GM19193 (cell line): ENCODE data around the gene ANKRD11.

ENCODE experiments used
- POLR2A ChIP-seq: IDR thresholded peaks from 4 replicates; pipeline ENCODE4 v1.6.1; 2011; ENCODE audit not compliant: insufficient read depth, insufficient read length; ENCODE audit errors: extremely low read depth

Gene ANKRD11

DNA sequence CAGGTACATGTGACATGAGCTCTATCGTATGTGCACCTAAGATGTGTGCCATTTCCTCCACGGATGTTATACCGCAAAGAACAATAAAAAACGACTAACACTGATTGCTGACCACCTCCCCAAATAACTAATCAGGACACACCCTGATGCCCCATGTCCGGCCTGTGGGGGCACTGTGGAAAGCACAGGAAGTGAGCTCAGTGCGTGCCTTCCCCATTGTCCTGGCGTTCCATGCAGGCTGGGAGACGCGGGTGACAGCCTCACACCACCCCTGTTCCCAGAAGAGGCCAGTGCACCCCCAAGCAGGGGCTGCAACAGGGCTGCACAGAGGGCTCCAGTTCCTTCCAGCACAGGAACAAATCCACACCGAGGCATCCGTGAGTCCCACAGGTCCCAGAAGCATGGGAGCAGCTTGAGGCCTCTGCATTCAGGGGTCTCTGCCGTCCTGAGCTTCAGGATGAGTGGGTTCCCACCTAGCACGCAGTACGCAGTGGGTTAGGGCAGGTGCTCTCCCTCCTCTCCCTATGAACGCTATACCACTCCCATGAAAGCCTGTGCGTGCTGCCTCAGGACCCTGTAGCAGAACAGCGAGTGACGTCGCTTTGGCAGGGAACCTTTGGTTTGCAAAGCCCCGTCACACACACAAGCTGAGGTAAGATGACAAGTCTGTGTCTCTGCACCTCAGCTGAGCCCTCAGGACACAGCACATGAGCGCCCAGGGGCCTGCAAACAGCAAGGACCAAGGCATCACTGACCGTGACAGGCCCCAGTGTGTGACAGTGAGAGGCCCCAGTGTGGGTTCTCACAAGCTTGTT is 155.2 kb downstream of the ANKRD11 start:
- no peak for TF ChIP-seq POLR2A

DNA sequence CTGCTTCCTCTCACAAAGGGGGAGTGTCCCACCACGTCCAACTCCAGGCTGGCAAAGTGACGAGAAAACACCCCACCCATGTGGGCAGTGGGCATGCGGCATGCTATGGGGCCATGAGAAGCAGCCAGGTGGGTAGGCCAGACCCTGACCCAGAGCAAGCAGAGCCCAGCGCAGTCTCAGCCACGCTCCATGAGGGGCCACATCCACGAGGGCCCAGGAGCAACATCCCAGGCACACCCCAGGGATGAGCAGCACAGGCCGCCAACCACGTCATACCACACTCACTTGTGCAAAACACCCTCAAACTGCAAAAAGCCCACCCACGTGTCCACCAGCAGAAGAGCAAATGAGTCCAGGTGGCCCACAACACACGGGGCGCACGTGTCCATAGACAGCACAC is 155.9 kb downstream of the ANKRD11 start:
- no peak for TF ChIP-seq POLR2A

DNA sequence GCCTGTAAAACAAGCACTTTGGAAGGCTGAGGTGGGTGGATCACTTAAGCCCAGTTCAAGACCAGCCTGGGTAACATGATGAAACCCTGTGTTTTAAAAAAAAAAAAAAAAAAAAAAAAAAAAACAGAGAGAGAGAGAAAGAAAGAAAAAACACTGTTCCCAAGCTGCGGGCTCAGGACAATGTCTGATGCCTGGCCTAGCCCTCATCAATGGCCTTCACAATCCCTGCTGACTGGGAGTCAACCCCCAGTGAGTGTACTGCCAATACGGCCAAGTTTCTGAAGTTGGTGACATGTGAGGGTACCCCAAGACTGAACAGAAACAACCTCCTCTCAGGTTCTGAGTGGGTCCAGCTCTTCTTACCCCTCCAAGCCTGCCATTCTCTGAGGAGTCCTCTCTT is 156.3 kb downstream of the ANKRD11 start:
- TF ChIP-seq POLR2A: no peak

DNA sequence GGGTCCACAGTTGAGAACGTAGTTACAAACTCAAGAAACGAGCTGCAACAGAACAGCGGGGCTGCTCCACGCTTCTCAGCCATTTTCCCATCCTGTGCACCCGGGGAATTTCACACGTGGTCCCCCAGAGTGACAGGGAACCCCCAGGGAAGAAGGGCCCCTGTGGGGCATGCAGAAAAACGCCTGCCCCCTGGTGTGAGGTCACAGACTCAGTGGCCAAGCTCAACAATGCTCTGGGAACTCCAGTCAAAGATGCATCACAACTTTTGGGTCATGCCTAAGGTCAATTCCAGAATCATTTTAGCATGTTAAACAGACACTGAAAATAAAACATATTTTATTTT is 157.5 kb downstream of the ANKRD11 start:
- TF ChIP-seq POLR2A: no peak

DNA sequence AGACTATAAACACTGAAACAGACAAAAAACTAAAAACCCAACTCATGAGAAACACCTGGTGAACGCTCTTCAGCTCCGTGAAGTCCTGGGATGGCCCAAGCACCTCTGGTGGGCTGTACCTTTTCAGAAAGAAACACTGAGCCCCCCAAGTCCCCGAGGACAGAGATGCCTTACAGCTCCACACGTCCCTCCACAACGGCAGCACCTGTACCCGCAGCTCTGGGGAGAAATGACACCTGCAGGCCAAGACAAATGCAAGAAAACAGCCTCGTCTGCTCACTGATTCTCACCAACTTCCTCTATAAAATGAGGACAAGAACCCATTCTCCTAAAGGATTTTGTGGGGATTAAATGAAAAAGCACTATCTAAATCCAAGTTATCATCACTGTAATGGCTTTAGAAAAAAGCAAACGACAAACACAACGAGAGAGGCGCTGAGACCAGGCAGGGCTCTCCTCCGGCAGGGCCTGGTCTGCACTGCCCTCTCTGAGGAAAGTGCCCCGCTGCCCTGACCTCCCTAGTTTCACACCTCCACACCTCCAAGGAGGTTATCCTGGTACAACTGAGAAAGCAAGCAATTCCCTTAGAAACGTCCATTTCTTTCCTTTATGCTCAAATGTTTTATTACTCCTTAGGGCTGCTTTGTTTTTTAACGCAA is 158.0 kb downstream of the ANKRD11 start:
- no peak for TF ChIP-seq POLR2A

DNA sequence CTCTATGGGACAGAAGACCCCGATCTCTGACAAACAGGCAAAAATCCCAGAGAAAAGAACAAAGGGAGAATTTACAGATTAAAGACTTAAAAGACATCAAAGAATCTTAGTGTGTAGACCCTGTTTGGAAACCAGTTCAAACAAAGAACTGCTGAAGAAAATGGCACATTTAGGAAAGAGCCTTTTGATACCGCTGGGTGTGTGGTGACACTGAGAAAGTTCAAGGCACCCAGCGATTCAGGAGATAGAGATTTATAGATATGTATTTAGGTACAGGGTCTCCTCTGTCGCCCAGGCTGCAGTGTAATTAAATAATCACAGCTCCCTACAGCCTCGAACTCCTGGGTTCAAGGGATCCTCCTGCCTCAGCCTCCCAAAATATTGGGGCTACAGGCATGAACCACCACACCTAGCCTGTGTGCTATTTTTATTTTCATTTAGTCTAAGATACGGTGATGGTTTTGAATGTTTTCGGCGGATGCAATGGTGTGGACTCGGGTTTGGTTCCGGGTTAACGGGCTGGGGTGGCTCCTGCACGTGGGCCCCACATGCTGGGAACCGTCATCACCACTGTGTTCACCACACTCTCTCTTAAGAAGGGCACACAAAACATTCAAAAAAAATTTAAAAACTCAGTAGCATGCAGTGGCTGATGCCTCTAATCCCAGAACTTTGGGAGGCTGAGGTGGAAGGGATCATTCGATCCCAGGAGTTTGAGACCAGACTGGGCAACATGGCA is 158.8 kb downstream of the ANKRD11 start:
- no peak for TF ChIP-seq POLR2A

DNA sequence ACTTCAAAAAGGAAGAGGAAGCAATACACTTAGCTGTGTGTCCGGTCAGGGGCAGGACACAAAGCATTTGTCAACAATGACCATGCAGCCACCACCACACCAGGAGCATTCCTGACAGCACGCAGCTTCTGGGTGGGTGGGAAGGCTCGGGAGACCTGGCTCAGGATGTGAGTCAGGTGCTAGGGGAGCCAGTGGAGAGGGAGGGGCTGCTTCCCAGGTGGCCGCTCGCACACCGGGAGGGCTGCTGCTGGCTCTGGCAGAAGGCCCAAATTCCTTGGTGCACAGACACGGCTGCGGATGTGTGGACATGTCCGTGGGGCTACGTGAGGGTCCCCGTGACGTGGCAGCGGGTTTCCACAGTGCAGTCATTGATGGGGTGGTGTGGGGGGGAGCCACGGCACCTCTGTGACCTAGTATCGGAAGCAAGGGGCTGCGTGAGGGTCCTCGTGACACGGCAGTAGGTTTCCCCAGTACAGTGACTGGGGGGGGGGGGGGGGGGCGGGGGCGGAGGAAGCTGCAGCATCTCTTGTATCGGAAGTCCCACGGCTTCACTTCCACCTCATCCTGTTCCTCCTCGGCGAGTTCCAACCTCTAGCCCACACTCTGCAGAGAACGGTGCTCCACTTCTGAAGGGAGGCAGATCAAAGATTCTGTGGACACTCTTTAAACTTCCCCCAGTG is 160.0 kb downstream of the ANKRD11 start:
- TF ChIP-seq POLR2A: no peak

DNA sequence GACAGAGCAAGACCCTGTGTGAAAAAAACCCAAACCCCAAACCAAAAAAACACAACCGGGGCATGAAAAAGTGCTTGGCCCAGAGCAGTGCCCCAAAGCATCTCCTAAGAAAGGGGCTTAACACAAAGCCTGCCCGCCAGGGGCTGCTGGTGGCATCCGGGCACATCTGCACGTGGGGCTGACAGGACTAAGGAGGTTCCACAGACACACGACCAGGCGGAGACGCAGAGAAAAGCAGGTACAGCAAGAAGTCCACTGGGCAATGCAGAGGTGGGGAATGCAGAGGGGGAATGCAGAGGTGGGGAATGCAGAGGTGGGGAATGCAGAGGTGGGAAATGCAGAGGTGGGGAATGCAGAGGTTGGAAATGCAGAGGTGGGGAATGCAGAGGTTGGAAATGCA is 163.6 kb downstream of the ANKRD11 start:
- no peak for TF ChIP-seq POLR2A

DNA sequence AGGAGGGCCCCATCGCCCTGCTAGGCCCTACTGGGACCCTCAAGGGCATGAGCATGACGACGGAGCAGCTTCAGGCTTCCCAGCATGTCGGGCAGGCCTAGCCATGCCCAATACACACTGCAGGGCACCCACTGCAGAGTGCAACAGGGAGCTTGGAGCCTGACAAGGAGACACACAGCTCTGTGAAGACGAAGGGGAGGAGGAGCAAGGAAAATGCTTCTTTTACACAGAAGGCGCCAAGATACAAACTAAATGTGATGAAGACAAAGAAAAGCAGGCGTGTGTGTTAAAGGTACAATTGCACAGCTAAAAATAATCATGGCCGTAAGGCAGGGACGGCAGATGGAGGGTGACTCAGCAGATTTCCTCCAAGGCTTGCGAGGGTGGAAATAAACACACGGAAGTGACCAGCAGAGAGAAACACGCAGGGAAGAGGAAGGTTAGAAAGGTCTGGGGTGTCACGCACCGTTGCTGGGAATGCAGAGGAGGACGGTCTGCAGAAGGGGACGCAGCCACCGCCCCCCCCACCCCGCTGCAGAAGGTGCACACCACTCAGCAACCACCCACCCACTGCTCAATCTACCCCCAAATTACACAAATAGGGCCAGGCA is 164.4 kb downstream of the ANKRD11 start:
- no peak for TF ChIP-seq POLR2A

DNA sequence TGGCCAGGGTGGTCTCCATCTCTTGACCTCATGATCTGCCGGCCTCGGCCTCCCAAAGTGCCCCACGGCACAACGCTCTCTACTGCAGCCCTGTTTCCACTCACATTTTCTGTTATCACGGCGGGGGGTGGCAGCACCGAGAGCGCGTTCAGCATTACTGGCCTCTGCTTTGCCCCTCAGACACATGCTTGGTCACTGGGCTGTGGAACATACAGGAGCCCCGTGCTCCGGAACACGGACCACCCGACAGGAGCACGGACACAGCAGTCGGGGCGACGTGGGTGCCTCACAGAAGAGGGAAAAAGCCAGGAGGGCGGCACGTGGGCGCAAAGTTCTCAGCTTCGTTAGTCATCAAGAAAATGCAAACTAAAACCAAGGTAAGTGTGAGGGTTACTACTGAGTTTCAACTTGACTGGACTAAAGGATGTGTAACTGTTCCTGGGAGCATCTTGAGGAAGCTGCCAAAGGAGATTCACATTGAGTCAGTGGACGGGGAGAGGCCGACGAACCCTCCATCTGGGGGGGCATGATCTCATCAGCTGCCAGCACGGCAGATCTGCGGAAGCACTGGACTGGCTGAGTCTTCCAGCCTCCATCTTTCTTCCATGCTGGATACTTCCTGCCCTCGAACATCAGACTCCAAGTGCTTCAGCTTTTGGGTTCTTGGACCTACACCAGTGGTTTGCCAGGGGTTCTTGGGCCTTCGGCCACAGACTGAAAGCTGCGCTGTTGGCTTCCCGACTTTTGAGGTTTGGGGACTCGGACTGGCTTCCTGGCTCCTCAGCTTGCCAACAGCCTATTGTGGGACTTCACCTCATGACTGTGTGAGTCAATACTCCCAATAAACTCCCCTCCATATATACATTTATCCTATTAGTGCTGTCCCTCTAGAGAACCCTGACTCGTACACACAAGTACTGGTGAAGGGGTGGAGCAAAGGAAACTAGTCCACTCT is 166.0 kb downstream of the ANKRD11 start:
- no peak for TF ChIP-seq POLR2A

DNA sequence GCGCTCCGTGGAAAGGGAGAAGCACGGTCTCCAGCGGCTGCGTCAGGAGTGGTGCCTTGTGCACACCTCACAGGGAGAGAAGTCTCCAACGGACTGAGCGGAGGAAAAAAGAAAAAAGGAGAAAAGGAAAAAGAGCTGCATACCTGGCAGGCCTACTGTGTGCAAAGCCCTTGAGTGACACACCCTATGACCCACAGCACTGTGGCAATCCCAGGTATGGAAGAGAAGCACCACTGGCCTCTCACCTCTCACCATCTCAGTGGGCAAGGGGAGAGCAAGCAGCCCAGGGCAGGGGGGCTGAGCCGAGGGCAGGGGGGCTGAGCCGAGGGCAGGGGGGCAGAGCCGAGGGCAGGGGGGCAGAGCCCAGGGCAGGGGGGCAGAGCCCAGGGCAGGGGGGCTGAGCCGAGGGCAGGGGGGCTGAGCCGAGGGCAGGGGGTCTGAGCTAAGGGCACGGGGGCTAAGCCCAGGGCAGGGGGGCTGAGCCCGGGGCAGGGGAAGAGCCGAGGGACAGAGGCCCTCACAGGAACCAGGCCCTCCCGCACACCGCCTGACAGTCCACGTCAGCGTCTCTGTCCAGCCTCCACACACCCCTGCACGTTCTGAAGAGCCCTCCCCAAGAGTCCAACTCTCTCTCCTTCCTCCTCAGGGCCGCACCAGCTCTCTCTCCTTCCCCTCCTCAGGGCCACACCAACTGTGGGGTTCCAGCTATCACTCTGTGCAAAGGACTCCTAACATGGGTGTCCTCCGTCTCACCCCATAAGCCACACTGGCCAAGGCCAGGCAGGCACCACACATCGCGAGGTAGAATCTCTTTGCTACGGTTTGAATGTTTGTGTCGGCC is 167.0 kb downstream of the ANKRD11 start:
- no peak for TF ChIP-seq POLR2A

DNA sequence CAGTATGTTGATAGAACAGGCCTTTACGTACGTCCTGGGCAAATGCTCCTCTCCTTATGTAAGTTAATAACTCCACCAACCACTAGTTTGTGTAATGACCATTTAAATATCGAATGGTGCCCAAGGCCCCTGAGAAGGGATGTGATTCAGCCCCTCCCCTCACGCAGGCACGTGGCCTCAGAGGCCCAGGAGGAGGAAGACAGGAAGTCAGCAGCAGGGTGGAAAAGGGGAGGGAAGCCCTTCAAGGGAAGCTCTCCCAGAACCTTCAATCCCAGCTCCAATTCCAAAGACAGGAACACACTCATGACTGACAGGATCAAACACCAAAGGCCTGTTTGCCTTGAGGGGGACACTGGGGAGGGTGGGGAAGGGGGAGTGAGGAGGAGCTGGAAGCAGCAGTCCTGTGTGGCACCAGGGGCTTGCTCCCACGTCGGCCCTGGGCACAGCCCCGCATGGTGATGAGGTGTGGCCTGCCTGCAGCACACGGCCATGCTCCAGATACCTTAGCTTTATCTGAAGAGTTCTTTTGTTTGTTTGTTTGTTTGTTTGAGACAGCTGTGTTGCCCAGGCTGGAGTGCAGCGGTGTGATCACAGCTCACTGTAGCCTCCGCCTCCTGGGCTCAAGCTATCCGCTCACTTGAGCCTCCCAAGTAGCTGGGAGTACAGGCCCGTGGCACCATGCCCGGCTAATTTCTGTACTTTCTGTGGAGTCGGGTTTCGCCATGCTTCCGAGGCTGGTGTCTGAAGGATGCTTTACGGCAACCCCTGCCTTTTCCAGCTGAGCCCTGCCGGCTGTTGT is 167.8 kb downstream of the ANKRD11 start:
- TF ChIP-seq POLR2A: no peak

DNA sequence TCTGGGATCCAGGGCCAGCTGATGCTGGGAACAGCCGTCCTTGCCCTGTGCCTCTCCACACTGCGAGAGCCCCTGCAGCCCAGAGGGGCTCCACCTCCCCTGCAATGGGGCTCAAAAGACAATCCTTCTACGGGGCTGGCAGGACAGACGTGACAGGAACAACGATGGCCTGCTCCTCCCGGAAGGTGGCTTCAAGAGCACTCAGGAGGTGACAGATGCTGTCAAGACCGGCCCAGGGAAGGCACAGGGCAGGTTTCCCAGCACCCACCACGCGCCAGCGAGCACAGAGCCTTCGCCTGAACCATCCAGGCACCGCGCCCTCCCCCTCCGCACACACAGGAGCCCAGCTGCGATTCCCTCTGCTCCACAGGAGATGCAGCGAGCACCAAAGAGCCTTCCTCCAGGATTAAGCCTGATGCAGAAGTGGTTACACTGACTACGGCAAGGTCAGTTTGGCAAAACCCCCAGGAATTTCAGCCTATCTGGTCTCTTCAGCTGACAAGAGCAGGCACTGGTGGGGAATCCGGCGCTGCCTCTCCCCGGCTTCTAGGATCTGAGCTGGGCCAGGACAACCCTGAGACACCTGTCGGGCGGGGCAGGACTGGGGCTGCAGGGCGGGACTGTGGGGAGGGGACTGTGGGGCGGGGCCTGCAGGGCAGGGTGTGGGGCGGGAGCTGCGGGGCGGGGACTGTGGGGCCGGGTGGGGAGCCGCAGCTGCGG is 169.4 kb downstream of the ANKRD11 start:
- no peak for TF ChIP-seq POLR2A
